Type B pancreatic cell (in vitro differentiated cells): ENCODE data around the gene LRRK2. TPM values are rescaled to one million over a fixed set of nuclear protein-coding genes. Genes with fewer than 3 reads are reported as not detected.

ENCODE experiments used
- DNase-seq: peaks from one replicate; pipeline ENCODE4 v3.0.0; 2021; ENCODE audit warnings: mixed read lengths; ENCODE audit not compliant: unreplicated experiment; ENCODE audit errors: extremely low spot score
- H3K27ac Mint-ChIP-seq: 2 replicates; pipeline ENCODE4 v1.8.0; 2021; ENCODE audit warnings: mild to moderate bottlenecking, mixed read lengths
- H3K27me3 Mint-ChIP-seq: 2 replicates; pipeline ENCODE4 v1.8.0; 2021; ENCODE audit warnings: mixed read lengths
- H3K36me3 Mint-ChIP-seq: 2 replicates; pipeline ENCODE4 v1.8.0; 2021; ENCODE audit warnings: mixed read lengths
- H3K4me1 Mint-ChIP-seq: one replicate; pipeline ENCODE4 v1.8.0; 2021; ENCODE audit warnings: mixed read lengths; ENCODE audit not compliant: unreplicated experiment
- H3K4me3 Mint-ChIP-seq: 2 replicates; pipeline ENCODE4 v1.8.0; 2021; ENCODE audit warnings: mild to moderate bottlenecking, mixed read lengths
- H3K9me3 Mint-ChIP-seq: 2 replicates; pipeline ENCODE4 v1.8.0; 2021; ENCODE audit warnings: mixed read lengths
- total RNA-seq: library from RNA; stranded (reverse); gene quantifications from 2 replicates; pipeline ENCODE4 v1.2.1, GENCODE V29; 2021; ENCODE audit warnings: low replicate concordance
- TF ChIP-seq, protein P1 (sequence below): fragments of 200-600 bp; sonication (generic); conservative IDR thresholded peaks from 2 replicates; pipeline ENCODE4 v1.5.0; 2021; ENCODE audit warnings: antibody characterized with exemption, mild to moderate bottlenecking

LRRK2 gene
- total RNA-seq, 1 donor from 2014 or later, result 0.75 TPM

DNA sequence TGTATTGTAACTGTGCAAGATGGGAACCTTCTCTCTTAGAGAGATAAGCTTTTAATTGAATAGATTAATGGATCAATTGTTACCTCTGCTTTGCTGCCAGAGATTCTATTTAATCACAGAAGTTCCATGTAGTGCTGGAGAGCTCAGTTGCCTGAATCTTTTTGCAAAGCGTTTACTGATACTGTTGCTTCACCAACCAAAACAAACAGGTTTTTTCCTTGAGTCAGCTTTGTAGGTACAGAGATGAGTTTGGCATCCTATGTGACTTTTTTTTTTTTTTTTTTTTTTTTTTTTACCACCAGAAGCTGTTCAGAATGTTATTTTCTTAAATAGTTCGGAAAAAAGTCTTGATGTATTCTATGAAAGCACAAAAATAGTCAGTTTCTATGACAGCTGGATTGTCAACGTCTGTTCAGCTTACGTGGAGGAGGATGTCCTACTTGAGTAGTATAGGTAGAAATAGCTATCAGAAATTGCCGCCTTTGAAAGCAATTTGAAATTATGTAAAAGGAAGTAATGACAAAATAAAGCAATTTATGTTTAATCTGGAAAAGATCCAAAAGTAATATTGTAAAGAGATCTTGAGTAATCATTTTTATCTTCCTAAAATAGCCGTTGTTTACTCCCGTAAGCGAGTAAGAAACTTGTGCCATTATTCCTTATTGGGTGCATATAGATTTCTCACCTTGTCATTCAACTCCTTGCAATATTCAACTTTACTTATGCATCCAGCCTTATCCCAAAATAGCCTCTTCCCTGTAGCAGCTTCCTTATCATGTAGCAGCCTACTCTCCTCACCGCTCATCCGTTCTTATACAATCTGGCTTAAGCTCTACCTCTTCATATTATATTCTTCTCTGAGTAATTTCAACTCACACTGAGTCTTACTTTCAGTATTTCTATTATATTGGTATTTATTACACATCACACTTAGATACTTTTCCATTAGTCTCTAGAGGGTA, 5.2 kb downstream of the LRRK2 start:
- H3K27me3 Mint-ChIP-seq, result peaks cover 22% of the 10 kb centered on the region
- DNase-seq, result no peak
- peaks cover 6% of the 10 kb centered on the region for H3K4me1 Mint-ChIP-seq
- H3K36me3 Mint-ChIP-seq, result no peaks in the 10 kb centered on the region
- no peak overlapping the region for H3K27ac Mint-ChIP-seq
- TF ChIP-seq, protein P1, sequence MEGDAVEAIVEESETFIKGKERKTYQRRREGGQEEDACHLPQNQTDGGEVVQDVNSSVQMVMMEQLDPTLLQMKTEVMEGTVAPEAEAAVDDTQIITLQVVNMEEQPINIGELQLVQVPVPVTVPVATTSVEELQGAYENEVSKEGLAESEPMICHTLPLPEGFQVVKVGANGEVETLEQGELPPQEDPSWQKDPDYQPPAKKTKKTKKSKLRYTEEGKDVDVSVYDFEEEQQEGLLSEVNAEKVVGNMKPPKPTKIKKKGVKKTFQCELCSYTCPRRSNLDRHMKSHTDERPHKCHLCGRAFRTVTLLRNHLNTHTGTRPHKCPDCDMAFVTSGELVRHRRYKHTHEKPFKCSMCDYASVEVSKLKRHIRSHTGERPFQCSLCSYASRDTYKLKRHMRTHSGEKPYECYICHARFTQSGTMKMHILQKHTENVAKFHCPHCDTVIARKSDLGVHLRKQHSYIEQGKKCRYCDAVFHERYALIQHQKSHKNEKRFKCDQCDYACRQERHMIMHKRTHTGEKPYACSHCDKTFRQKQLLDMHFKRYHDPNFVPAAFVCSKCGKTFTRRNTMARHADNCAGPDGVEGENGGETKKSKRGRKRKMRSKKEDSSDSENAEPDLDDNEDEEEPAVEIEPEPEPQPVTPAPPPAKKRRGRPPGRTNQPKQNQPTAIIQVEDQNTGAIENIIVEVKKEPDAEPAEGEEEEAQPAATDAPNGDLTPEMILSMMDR, result no peak
- no peaks in the 10 kb centered on the region for H3K9me3 Mint-ChIP-seq
- H3K4me3 Mint-ChIP-seq, result no peak overlapping the region

DNA sequence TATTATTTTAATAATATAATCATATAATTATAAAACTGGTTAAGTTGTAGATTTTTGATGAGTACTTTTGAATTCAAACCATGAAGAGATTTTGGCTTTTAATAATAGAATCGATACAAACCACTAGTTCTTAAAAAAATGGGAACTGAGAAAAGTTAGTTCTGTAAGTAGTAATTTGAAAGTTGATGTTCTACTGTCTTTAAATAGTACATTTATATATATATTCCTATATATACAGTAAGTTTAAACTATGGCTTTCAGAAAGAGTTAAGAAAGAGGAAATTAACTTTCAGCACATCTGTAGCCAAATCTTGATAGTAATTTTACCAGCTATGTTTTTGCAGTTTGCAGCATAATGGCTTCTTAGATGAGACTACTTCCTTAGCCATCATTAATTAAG, 7.8 kb downstream of the LRRK2 start:
- DNase-seq, result no peak
- TF ChIP-seq, protein P1, result no peak
- no peak overlapping the region for H3K27ac Mint-ChIP-seq
- H3K4me1 Mint-ChIP-seq, result no peaks in the 10 kb centered on the region
- H3K36me3 Mint-ChIP-seq, result no peaks in the 10 kb centered on the region
- H3K4me3 Mint-ChIP-seq, result no peak overlapping the region
- H3K27me3 Mint-ChIP-seq, result peaks cover 4% of the 10 kb centered on the region
- no peaks in the 10 kb centered on the region for H3K9me3 Mint-ChIP-seq

- no peaks in the 10 kb centered on the region for H3K9me3 Mint-ChIP-seq
- no peaks in the 10 kb centered on the region for H3K27me3 Mint-ChIP-seq
- H3K4me3 Mint-ChIP-seq, result no peak overlapping the region
- H3K36me3 Mint-ChIP-seq, result no peaks in the 10 kb centered on the region
- DNase-seq, result no peak
- H3K27ac Mint-ChIP-seq, result no peak overlapping the region
- TF ChIP-seq, protein P1, result no peak
- H3K4me1 Mint-ChIP-seq, result peaks cover 5% of the 10 kb centered on the region
Measured at GRCh38 chr12:40233741-40234367, 9.1 kb downstream of the LRRK2 start.

GRCh38 chr12:40236357-40236850, 11.6 kb downstream of the LRRK2 start:
- Mint-ChIP-seq H3K4me3 (no peak overlapping the region), H3K27ac (no peak overlapping the region)
- TF ChIP-seq, protein P1, result no peak

GRCh38 chr12:40238266-40238902, 13.6 kb downstream of the LRRK2 start:
- no peaks in the 10 kb centered on the region for H3K27me3 Mint-ChIP-seq
- H3K36me3 Mint-ChIP-seq, result no peaks in the 10 kb centered on the region
- H3K9me3 Mint-ChIP-seq, result no peaks in the 10 kb centered on the region
- H3K4me1 Mint-ChIP-seq, result peaks cover 5% of the 10 kb centered on the region
- TF ChIP-seq, protein P1, result no peak
- no peak for DNase-seq
- H3K4me3 Mint-ChIP-seq, result no peak overlapping the region
- H3K27ac Mint-ChIP-seq, result no peak overlapping the region

More at GRCh38 chr12:40236357-40236850, 11.6 kb downstream of the LRRK2 start:
- Mint-ChIP-seq H3K9me3 (no peaks in the 10 kb centered on the region), H3K4me1 (peaks cover 5% of the 10 kb centered on the region), H3K27me3 (no peaks in the 10 kb centered on the region), H3K36me3 (no peaks in the 10 kb centered on the region)
- DNase-seq, result no peak
